ENCODE measurements around the gene MRPL40. TPM values are rescaled to one million over a fixed set of nuclear protein-coding genes. Genes with fewer than 3 reads are reported as not detected.

MRPL40 gene
- total and polyA plus RNA-seq, 2 donors (not counting 3 experiments of a cell fraction or from before 2014, with no cell fraction given): 17.5 to 27.4 TPM

DNA sequence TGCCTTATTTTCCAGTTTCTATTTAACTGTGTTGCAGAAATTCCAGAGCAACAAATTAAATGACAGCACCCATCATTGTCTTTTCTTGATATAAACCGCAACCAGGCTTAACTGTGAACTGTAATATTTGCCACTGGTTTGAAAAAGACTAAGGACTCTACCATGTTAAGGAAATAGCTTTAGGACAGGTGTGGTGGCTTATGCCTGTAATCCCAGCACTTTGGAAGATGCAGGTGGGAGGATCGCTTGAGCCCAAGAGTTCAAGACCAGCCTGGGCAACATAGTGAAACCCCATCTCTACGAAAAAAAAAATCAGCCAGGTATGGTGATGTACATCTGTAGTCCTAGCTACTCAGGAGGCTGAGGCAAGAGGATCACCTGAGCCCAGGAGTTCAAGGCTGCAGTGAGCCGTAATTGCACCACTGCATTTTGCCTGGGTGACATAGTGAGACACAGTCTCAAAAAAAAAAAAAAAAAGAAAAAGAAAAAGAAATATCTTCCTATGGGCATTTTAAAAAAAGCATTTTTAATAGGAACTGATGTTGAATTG is 29.6 kb upstream of the MRPL40 start:
- Histone ChIP-seq H3K4me1 (ENCODE audit: control insufficient read depth, extremely low read depth, insufficient read depth, low read length) (no peaks in the 10 kb centered on the region), H3K4me3 (replicated peaks in 1 of 3; ENCODE audit: insufficient read depth in 1 of 3, low read depth in 1 of 3, low read length in 3 of 3) (no peak overlapping the region), H4K20me1 (replicated peaks; ENCODE audit: control insufficient read depth, extremely low read depth, insufficient read depth, low read length) (no peaks in the 10 kb centered on the region), H3K27ac (ENCODE audit: insufficient read depth, low read depth, low read length) (no peak overlapping the region), H3K27me3 (ENCODE audit: control insufficient read depth in 2 of 2, insufficient read depth in 2 of 2, low read length in 2 of 2) (no peaks in the 10 kb centered on the region), H3K9me3 (replicated peaks; ENCODE audit: control insufficient read depth, insufficient read depth, low read length) (no peaks in the 10 kb centered on the region), H3K36me3 (ENCODE audit: control insufficient read depth in 2 of 2, extremely low read depth in 1 of 2, insufficient read depth in 2 of 2, low read length in 2 of 2) (peaks cover 5 to 17% of the 10 kb centered on the region in 2 experiments), H2AFZ (ENCODE audit: low read depth, low read length) (no peak overlapping the region), H3K9me1 (replicated peaks; ENCODE audit: control insufficient read depth, extremely low read depth, insufficient read depth, low read length) (no peaks in the 10 kb centered on the region), H3K79me2 (ENCODE audit: control insufficient read depth, insufficient read depth, low read length) (no peaks in the 10 kb centered on the region), H3K4me2 (ENCODE audit: insufficient read depth, low read length) (no peak overlapping the region), H3K9ac (replicated peaks; ENCODE audit: extremely low read depth, insufficient read depth, low read length) (no peak overlapping the region)
- FAIRE-seq (no peak), DNase-seq (ENCODE audit: low read depth, low spot score) (no peak)
- CTCF ChIA-PET: interaction anchor here (1.4 kb wide), 1 partner anchor 227 kb away, joined by 7 read pairs; no protein-coding TSS in a partner anchor
- no peak for TF ChIP-seq POLR2AphosphoS5 (IDR thresholded peaks at IDR 0.05; ENCODE audit: insufficient read depth, low read depth, low read length)
- no peak for TF ChIP-seq MYC (IDR thresholded peaks at IDR 0.05; ENCODE audit: low read depth, low read length)
- TF ChIP-seq GATA2 (IDR thresholded peaks at IDR 0.05; ENCODE audit: insufficient read depth, insufficient read length, low read depth, low read length): no peak
- no peak for TF ChIP-seq POLR2A (IDR thresholded peaks at IDR 0.05; ENCODE audit: low read depth, low read length)
- no peak for TF ChIP-seq JUN (IDR thresholded peaks at IDR 0.05; ENCODE audit: borderline replicate concordance, insufficient read depth, insufficient read length, low read depth)
- TF ChIP-seq, protein P1, sequence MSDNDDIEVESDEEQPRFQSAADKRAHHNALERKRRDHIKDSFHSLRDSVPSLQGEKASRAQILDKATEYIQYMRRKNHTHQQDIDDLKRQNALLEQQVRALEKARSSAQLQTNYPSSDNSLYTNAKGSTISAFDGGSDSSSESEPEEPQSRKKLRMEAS (IDR thresholded peaks at IDR 0.05; ENCODE audit: insufficient read depth, insufficient read length): no peak
- TF ChIP-seq EZH2 (IDR thresholded peaks at IDR 0.05; ENCODE audit: borderline replicate concordance, low read depth, low read length, severe bottlenecking): no peak
- TF ChIP-seq FOS (IDR thresholded peaks at IDR 0.05; ENCODE audit: borderline replicate concordance, insufficient read depth, low read length): no peak
- TF ChIP-seq, protein P2, sequence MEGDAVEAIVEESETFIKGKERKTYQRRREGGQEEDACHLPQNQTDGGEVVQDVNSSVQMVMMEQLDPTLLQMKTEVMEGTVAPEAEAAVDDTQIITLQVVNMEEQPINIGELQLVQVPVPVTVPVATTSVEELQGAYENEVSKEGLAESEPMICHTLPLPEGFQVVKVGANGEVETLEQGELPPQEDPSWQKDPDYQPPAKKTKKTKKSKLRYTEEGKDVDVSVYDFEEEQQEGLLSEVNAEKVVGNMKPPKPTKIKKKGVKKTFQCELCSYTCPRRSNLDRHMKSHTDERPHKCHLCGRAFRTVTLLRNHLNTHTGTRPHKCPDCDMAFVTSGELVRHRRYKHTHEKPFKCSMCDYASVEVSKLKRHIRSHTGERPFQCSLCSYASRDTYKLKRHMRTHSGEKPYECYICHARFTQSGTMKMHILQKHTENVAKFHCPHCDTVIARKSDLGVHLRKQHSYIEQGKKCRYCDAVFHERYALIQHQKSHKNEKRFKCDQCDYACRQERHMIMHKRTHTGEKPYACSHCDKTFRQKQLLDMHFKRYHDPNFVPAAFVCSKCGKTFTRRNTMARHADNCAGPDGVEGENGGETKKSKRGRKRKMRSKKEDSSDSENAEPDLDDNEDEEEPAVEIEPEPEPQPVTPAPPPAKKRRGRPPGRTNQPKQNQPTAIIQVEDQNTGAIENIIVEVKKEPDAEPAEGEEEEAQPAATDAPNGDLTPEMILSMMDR (IDR thresholded peaks at IDR 0.05; ENCODE audit: extremely low read depth in 1 of 2, insufficient read depth in 1 of 2, low read depth in 1 of 2, low read length in 2 of 2): no peak
- no TSS peak for BruUV-seq (replicated peaks)
- POLR2A ChIA-PET: no interaction called here
- dilution Hi-C loops (cut with MboI; ENCODE audit: extremely low pct_ligation_motif_present, low sequenced_read_pairs): no loop called here
- intact Hi-C loops (cut with micrococcal nuclease): no loop called here

All from endothelial cell of umbilical vein (primary cell).